Left lobe of liver (tissue), 2 donors: Measurements from ENCODE around the gene IYD. TPM values are rescaled to one million over a fixed set of nuclear protein-coding genes. Genes with fewer than 3 reads are reported as not detected.
"Not testable (repeated sequence)": the region's sequence is repeated elsewhere in the genome, so short reads cannot be mapped to it uniquely, and the experiment has no call there.

Experiments used
- ATAC-seq: fragments of 200-7000 bp; cut with Tn5 transposase; one replicate; pipeline ENCODE4 v1.9.1; 2020; ENCODE audit warnings: mild to moderate bottlenecking, moderate library complexity
- DNase-seq: peaks from one replicate; pipeline ENCODE4 v3.0.0-alpha.2; 2020; ENCODE audit warnings: low spot score
- total RNA-seq: library from RNA; stranded (reverse); gene quantifications from one replicate; pipeline ENCODE4 v1.2.1, GENCODE V29; 2021
- donor health status: DM: no; HTN: no; CAD: no; lungs with moderate emphysema.
- donor health status: DM: no; HTN: yes; CAD: no.

The IYD gene
- total RNA-seq, 1 donor from 2014 or later = 28.2 TPM

DNA sequence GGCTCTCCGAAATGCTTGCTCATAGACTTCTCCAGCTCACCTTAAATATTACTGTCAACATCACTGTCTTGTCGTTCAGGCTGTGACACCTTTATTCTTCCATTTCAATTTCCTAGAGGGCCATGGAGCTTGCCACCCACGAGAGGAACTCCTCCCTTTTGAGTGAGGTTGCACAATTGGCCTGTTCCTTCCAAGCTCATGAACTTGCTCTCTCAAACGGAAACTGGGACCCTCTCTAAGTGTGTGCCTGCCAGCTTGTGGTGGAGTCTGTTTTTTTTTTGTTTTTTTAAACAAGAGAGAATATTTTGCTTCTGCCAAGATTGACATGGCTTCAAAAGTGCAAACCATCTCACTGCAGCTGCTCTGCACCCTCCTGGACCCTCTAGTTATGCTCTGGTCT, 19.3 kb upstream of the IYD start:
- DNase-seq = no peak
- peak; percentile 15 for ATAC-seq

DNA sequence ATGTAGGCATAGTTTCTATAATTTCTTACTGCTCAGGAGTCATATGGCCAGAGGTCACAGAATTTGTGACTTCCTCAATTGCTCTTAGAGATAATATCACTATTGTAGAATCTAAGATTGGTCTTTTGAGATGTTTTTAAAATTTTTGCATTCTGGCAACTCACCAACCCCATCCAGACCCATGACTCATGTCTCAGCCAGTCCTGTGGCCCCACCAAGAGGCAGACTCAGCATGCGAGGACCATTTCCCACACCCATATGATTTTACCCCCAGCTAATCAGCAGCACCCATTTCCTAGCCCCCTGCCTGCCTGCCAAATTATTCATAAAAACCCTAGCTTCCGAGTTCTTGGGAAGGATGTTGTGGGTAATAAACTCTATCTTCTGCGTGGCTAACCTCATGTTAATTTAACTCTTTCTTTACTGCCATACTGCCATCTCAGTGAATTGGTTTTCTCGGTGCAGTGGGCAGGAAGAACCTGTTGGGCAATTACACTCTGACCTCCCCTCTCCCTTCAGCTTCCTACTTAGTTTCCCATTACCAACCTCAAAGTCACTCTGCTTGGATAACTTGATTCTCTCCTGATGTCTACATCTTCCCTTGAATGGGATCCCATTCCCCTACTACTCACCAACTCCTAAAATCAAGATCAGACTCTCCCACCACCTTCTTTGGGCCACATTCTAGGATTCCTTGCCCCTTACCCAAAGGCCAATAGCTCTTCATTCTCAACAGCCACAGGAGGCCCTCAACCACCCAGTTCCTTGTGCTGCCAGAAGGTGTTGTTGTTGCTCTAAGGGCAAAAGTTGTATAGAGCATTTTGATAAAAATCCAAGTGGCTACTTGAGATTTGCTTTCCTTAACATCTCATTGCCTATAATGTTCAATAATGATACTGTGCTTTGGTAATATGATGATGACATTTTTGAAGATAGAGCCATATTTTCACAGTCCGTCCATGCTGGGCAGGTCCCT, 16.2 kb upstream of the IYD start:
- peak; percentile 70 for ATAC-seq
- DNase-seq = no peak

DNA sequence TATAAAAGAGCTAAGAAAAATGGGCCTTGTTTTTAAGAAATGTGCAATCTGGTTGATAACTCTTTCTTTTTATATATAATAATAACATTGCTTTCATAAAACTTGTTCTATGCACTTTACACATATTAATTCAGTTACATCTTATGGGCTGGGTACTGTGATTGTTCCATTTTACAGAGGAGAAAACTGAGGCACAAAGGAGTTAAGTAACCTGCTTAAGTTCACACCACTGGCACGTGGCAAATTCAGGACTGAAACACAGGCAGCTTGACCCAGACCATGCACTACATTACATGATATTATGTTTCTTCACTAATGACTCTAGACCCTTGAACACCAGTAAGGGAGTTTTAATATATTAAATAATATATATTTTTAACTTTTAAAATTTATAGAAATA, 15.4 kb upstream of the IYD start:
- no peak for ATAC-seq
- no peak for DNase-seq

DNA sequence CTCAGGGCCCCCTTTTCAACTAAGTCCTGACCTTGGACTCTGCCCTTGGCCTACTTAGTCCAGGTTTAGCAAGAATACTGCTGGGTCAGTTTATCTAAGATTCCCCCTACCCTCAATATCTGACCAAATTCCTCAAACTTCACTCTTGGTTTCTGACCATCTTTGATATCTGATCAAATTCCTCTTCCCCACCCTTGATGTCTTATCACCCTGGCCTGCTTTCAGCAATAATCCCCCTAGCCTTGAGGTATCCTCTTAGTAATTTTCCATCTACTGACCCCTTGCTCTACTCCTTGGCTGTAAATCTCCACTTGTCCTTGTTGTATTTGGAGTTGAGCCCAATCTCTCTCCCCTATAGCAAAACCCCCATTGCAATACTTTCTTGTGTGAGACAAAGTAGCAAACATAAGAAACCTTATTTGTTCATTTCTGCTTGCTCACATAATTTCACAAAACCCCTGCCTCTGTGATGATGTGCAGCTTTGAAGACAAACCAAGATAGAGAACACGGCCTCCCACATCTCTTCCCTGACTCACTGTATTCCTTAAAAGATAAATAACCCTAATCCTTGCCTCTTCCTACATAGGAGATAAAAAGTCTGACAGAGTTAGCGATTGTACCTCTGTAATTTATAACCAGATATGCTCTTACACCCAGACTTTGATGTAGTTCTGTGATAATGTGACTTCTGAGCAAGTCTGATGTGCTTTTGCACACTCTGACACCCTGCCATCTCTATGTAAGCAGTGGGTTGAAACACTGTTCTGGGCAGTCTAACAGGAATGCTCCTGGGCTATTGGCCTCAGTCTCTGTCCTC, 13.8 kb upstream of the IYD start:
- no peak for ATAC-seq
- DNase-seq = no peak

DNA sequence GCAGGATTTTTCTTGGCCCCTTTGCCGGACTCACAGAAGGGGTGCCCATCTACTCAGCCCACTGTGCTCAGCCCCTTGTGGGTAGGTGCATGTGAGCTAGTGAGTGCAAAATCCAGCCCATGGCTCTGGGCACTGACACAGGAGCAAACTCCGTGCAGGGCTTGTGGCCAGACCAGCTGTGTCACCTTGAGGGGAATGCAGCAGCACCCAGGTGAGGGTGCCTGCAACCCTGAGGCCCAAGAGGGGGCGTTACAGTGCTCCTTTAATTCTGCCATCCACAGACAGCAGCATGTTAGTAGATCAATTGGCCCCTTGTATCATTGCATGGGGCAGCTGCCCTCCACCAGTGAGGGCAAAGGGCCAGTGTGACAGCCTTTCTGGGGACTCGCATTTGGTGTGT, 12.9 kb upstream of the IYD start:
- no peak for DNase-seq
- ATAC-seq = no peak

DNA sequence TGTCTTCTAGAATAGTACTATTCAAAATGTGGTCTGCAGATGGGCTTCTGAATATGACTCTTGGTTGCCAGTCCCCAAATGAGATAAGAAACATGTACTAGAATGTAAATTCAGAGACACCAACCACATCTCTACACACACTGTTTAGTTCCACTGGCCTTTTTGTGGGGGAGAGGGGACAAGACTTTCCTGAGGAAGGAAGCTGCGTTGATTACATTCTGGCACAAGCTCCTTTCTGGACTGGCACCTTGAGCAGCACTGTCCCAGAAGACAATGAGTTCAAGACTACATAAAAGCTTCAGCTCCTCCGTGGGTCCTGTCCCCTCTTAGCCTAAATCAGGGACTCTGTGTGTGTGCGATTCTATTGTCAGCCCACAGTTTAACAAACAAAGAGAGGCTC, 6.9 kb upstream of the IYD start:
- DNase-seq = no peak
- no peak for ATAC-seq

DNA sequence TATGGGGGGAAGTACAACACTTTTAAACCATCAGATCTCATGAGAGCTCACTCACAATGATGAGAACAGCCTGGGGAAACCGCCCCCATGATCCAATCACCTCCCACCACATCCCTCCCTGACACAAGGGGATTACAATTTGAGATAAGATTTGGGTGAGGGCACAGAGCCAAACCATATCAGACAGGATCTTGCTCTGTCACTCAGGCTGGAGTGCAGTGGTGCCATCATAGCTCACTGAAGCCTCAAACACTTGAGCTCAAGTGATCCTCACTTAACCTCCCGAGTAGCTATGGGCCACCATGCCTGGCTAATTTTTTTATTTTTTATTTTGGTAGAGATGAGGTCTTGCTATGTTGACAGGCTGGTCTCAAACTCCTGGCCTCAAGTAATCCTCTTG, 5.1 kb upstream of the IYD start:
- no peak for DNase-seq
- ATAC-seq = no peak

DNA sequence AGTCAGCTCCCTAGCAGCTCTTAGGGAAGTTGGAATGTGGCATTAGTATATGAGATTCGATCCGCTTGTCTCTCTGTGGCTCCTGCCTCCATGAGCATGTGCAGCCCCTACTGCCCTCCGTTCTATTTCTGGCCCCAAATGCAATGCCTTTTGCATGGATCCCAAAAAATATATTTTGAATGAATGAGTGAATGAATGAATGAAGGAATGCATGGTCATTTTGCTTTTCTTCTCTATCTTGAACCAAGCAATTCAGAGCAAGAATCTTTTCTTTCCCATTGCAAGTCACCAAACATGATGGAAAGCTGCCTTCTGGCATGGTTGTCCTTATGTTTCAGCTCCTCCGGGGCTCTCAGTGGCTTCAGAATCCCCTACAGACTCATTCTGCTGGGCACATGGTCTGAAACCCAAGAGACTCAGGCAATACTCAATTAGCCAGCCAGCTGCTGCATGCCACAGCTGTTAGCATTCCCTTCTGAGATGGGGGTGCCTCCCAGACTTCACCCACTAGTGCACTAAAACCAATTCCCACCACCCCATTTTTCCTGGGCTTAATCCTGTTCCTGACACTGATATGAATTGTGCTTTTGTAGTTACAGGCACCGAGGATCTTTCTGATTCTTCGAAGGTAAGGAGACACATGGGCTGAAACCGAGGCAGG, 2.6 kb upstream of the IYD start:
- no peak for ATAC-seq
- no peak for DNase-seq

DNA sequence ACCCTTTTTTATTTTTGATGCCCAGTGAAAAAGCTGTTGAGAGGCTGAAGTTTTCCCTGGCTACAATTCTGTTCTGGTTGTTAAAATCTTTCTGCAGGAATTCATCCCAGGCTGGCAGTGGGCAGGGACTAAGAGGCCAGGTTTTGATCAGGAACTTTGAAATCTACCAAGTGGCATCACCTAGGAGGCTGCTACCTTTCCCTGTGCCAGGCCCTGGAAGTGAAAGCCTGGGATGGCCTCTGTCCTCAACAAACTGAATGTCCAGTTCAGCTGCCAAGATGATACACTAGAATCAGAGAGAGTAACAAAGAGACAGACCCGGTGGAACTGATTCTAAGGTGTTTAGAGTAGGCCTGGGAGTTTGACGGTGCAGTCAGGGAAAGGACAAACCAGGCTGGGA, 596 bp downstream of the IYD start:
- ATAC-seq (peak; percentile 80), DNase-seq (peak; percentile 78)

DNA sequence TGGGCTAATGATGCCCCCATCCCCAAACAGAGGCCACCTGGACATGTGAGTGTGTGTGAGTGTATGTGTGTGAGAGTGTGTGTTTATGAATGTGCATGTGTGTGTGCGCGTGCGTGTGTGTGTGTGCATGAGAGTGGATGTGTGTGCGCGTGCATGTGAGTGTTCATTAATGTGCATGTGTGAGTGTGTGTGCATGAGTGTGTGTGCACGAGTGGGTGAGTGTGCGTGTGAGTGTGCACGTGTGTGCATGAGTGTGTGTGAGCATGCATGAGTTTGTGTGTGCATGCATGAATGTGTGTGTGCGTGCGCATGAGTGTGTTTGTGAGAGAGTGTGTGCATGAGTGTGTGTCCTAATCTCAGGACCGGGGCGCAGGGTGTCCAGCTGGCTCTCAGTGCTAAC, 1.3 kb downstream of the IYD start:
- no peak for ATAC-seq
- no peak for DNase-seq

DNA sequence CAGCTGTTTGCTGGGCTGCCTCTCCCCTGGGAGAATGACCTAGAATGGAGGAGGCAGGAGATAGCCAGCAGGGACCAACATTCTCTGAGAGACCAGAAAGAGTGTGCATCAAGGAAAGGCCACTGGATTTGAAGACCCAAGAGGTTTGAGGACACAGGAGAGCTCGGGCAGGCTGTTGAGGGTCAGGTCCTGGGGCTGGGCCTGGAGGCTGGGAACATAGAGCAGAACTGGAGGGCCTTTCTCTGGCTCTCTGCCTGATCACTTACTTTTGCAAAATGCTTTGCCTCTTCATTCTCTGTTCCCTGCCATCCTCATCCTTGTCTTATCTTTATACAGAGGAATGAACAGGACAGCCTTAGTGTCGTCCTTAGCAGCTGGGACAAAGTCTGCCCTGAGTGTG, 2.5 kb downstream of the IYD start:
- ATAC-seq (no peak), DNase-seq (no peak)

DNA sequence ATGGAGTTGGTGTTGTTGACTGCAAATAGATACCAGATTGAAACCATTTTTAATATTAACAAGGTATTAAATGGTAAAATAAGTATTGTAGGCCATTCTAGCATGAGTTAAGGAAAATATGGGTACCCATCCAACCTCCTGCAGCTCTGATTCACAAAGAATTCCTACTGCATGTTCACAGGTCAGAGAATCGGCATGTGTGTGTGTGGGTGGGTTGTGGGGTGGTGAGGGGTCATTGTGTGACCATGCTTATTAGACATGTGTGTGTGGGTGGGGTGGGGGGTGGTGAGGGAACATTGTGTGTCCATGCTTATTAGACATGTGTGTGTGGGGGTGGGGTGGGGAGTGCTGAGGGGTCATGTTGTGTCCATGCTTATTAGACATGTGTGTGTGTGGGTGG, 3.2 kb downstream of the IYD start:
- DNase-seq (no peak), ATAC-seq (no peak)

DNA sequence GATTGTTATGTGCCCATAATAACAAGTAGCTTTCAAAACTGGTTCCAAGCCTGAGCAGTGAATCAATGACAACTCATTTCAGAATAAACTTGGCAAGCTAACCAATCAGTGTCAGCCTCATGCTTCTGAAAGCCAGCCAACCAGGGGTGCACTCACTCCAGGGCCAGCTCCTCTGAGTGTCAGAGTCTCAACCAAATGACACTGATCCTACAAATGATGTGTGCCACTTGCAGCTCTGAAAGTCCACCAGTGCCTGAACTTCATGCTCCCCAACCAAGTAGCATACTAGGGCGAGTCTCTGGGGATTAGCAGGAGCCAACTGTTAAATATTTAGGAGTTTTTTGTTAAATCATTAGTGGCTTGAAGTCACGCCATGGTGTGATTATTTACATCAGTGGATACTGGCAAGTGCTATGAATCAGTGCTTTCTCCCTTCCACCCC, 4.5 kb downstream of the IYD start:
- ATAC-seq (peak; percentile 36), DNase-seq (peak; percentile 68)

DNA sequence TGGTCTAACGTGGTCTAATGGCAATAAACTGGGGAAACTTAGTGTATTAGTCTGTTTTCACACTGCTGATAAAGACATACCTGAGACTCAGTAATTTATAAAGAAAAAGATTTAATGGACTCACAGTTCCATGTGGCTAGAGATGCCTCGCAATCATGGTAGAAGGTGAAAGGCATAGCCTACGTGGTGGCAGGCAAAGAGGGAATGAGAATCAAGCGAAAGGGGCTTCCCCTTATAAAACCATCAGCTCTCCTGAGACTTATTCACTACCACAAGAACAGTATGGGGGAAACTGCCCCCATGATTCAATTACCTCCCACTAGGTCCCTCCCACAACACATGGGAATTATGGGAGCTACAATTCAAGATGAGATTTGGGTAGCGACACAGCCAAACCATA, 5.5 kb downstream of the IYD start:
- not testable (repeated sequence) for DNase-seq, ATAC-seq

DNA sequence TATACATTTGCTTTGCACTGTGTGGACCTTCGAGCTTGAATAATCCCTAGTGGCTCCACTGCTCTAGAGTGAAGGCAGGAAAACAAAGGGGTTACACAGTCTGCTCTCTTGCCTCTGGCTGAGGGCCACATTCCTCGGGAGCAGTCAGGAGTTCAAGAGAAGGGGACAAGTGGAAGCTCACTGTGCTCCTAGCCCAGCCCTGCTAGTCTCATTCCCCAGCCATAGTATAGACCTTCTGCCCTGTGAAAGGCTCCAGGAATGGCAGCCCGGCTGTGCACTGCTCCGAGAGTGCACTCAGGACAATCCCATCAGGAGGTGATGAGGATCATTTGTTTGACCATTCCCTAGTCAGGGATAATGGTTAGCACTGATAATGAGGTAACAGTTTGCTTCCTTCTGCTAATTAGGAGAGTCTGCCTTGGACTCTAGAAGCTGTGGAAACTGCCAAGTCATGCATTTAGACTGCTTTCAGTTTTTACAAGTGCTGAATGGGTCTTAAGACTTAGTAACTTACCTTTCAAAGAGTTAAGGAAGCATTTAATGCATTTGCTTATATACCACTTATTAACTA, 8.5 kb downstream of the IYD start:
- ATAC-seq (peak; percentile 84), DNase-seq (peak; percentile 56)

DNA sequence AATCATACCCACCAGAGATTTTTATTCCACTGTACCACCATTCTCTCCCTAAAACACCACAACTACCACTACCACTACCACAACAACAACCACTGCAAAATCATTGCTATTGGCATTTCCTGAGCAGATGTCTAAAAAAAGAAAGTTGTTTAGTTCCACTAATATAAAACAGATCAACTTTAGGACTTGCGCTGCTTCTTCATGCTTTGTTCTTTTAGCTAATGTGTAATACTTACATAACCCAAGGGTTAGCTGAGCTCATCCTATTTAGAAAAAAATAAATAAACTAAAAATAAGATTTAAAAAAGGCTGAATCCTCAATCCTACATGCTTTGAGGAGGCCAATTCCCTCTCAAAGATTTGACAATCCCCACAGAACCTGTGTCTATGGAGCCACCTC, 11.4 kb downstream of the IYD start:
- ATAC-seq (no peak), DNase-seq (no peak)

DNA sequence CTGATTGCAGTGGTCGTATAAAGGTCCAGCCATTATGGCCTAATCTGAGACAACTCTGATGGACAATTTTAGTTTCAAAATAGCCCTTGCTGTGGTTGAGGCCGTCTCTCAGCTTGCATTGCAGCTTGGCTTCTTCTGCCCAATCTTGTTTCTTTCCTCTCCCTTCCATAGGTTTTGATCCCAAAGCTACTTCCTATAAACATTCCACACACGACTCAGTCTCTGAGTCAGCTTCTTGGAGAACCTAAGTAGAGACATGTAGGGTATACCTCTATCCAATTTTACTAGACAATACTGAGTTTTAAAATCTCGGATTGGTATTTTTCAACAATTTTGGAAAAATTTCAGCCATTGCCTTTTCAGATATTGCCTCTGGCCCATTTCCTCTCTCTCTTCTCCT, 13.4 kb downstream of the IYD start:
- DNase-seq = no peak
- ATAC-seq = no peak

DNA sequence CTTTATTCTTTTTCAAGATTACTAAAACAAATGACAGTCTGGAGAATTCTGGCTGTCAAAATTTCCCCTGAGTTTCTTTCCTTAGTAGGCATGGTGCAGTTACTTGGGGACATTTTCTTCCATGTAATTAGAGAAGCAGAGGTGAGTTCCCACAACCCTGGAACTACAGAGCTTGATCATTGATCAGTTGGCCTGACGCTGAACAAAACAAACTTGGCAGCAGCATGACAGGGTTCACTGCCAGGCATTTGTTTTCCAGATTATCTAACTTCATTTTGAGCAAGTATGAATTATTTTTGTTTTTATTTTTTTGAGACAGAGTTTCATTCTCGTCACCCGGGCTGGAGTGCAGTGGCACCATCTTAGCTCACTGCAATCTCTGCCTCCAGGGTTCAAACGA, 22.6 kb downstream of the IYD start:
- DNase-seq = peak; percentile 76
- ATAC-seq = peak; percentile 81

DNA sequence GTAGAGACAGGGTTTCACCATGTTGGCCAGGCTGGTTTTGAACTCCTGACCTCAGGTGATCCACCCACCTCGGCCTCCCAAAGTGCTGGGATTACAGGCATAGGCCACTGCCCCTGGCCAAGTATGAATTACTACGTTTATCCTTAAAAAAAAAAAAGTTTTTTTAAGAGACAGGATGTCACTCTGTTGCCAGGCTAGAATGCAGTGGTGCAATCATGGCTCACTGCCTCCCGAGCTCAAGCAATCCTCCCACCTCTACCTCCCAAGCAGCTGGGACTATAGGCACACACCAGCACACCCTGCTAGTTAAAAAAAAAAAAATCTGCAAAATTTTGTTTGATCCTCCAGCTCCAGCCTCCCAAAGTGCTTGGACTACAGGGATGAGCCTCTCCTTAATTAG, 23.1 kb downstream of the IYD start:
- peak; percentile 79 for DNase-seq
- ATAC-seq = peak; percentile 72

DNA sequence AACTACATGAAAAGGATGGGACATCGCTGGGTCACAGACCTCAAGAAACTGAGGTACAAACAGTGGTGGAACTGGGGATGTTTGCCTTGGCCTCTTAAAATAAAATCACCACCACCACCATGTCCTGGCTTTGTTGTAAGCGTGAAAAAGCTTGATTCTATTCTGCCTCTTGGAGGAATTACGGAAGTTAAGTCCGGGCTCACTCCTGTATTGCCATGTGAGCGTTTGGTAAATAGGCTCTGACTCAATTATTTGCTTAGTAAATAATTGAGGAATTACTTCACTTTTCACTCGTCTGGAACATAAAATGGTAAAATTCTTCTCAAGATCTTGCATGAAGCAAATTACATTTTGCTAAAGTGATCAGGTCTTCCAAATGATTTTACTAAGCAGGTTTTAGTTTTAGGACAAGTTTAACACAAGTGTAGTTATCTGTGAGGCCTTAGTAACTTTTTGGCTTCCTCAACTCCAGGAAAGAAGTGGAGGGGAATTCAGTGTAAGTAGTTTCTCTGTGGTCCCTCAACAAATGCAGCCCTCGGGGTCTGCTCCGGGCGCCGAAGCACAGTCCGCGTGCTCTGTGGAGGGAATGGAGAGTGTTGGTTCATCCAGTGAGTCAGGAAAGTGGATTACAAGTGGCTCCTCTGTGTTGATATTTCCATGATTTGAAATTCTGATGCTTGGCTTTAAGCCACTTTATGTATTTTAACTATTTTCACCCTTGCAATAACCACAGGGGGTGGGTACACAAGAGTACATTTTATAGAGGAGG, 23.8 kb downstream of the IYD start:
- peak; percentile 49 for ATAC-seq
- no peak for DNase-seq
